Activated T-helper 1 cell treated with anti-CD3 and anti-CD28 coated beads, Interleukin-12 subunit alpha, Interleukin-12 subunit beta, Interleukin-2, Interleukin-4 antibody, amounts not matched to agents 30 ng/mL and 10 ng/mL and 1 ng/mL, durations not matched to agents 14 hours and 24 hours and 36 hours (primary cell): ENCODE measurements around the gene RAPGEF4. TPM values are rescaled to one million over a fixed set of nuclear protein-coding genes. Genes with fewer than 3 reads are reported as not detected.

Source experiments
- DNase-seq: peaks from one replicate; pipeline ENCODE4 v3.0.0; 2021; ENCODE audit warnings: low spot score
- H3K27ac Mint-ChIP-seq: one replicate; pipeline ENCODE4 v1.8.0; 2021; ENCODE audit warnings: mild to moderate bottlenecking, mixed read lengths
- H3K27me3 Mint-ChIP-seq: one replicate; pipeline ENCODE4 v1.8.0; 2022; ENCODE audit warnings: mild to moderate bottlenecking, moderate library complexity, mixed read lengths; ENCODE audit not compliant: insufficient read depth
- H3K36me3 Mint-ChIP-seq: one replicate; pipeline ENCODE4 v1.8.0; 2021; ENCODE audit warnings: low read depth, mixed read lengths
- H3K4me1 Mint-ChIP-seq: one replicate; pipeline ENCODE4 v1.8.0; 2021; ENCODE audit warnings: low read depth, mixed read lengths
- H3K4me3 Mint-ChIP-seq: one replicate; pipeline ENCODE4 v1.8.0; 2021; ENCODE audit warnings: mild to moderate bottlenecking, moderate library complexity, mixed read lengths
- H3K9me3 Mint-ChIP-seq: one replicate; pipeline ENCODE4 v1.8.0; 2021; ENCODE audit warnings: mixed read lengths
- intact Hi-C: fragments of 100-400 bp; cut with micrococcal nuclease; formaldehyde crosslinking; loops from one replicate; pipeline ENCODE4 v1.15.1; 2024
- total RNA-seq: library from RNA; stranded (reverse); gene quantifications from 2 replicates; pipeline ENCODE4 v1.2.3, GENCODE V29; 2022

RAPGEF4 gene
- total RNA-seq, 1 donor from 2014 or later, result 0.31 TPM

DNA sequence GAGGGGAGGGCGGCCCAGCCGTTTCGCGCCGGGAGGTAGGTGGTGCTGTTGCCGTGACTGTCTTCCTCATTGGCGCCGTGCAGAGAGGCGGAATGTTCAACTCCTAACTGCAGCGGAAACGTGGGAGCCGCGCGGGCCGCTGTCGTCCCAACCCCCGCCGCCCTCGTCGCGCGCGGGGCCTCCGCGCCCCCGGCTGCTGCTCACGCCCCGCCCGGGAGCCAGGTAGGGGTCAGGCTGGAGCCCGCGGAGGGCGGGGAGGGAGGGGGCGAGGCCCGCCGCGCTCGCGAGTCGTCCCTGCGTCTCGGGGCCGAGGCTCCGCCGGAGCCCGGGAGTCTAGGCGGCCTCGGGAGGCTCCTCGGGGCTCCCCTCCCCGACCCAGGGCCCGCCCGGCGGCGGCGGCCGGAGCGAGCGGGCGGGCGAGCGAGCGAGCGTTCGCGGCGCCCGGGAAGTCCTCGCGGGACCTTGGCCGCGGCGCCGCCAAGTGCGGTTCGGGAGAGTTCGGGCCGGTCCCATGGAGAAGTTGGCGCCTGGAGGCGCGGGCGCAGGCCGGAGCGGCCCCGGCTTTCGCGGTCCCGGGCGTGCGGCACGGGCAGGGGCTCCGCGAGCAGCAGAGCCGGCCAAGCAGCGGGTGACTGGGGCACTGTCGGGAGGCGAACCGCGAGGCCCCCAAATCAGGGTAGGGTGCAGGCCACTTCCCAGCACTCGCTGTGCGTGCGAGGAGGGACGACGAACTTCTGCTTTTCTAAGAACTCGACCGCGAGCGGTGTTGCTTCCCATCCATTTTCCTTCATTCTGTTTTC lies 340.3 kb downstream of the RAPGEF4 start, which contains the start of gene MAP3K20:
MAP3K20 (plus strand) TSS at position 66 of the 800 bp plus-strand sequence. CDS start 15,186 bp downstream, outside the sequence.
- Mint-ChIP-seq H3K4me1 (peaks cover 29% of the 10 kb centered on the region), H3K27me3 (peaks cover 19% of the 10 kb centered on the region), H3K4me3 (peak within 1 kb of the TSS; percentile 86), H3K27ac (peak within 1 kb of the TSS; percentile 77), H3K36me3 (peaks cover 4% of the 10 kb centered on the region), H3K9me3 (no peaks in the 10 kb centered on the region)
- DNase-seq, result peak; percentile 60
- intact Hi-C loops, result loop anchor here (1.0 to 10.0 kb wide), 10 partner anchors 25 to 1419 kb away; partner anchors contain the start of genes PDK1 and SCRN3

DNA sequence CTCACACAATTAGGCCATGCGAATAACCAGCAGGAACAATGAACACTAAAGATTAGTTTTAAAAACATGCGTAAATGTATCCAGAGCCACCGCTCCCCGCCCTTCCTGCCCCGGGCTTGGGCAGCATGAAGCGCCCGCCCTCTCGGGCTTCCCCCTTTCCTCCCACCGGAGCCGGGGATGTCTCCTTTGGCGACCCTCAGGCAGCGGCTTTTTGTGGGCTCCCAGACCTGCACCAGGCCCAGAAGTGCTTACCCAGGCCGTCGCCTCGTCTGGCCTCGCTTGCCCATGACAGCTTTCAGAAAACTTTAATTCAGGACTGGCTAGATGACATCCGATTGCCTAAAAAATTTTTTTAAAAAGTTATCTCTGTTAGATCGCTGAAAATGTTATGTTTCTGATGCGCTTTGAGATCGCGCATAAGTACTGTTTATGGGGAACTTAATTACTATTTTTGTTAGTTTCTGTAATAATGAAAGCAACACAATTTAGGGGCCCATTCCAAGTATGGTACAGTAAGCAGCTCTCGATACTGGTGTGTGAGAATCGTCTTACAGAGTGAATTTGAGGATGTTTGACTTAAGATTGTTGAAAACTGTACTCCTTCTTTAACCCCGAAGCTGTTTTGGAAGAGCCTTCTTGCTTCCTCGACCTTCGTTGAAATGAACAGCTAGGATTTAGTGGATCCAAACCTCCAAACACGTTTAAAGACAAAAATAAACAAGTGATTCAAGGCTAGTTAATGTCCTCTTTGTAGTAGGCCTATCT lies 341.1 kb downstream of the RAPGEF4 start:
- peaks cover 29% of the 10 kb centered on the region for H3K4me1 Mint-ChIP-seq
- peak; percentile 6 for DNase-seq
- peaks cover 6% of the 10 kb centered on the region for H3K36me3 Mint-ChIP-seq
- intact Hi-C loops, result loop anchor here (1.0 to 10.0 kb wide), 8 partner anchors 24 to 1418 kb away; partner anchors contain the start of genes PDK1 and SCRN3
- peak overlapping the region; percentile 70 for H3K27ac Mint-ChIP-seq
- H3K9me3 Mint-ChIP-seq, result no peaks in the 10 kb centered on the region
- peak overlapping the region; percentile 86 for H3K4me3 Mint-ChIP-seq
- H3K27me3 Mint-ChIP-seq, result peaks cover 17% of the 10 kb centered on the region

DNA sequence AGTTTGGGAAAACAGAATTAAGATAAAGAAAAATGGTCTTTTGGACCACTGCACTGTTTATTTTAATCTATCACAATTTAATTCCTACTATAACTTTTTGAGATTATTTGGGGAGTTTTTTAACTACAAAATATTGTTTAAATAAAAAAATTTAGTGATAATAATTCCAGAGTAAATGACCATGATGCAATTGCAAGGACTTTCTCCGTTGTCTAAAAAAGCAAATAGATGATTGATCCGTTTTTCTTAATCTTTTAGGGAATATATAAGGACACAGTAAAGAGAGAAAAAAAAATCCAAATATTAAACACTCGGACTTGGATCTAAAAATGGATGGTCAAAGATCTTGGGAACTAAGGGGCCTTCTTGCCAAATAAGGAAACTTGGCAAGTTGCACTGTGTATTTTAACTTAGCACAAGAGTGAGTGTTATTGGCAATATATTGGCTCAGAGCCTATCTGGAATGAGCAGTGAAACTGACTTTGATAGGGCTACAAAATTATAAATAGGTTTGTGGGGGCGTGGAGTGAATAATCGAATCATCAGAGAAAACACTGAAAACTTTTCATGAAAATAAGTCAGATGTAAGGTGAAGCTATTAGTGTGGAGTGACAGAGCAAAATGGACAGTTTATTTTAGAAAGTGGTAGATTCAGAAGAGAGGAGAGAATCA lies 342.0 kb downstream of the RAPGEF4 start:
- DNase-seq, result no peak
- peaks cover 14% of the 10 kb centered on the region for H3K27me3 Mint-ChIP-seq
- intact Hi-C loops, result loop anchor here (2.0 to 10.0 kb wide), 4 partner anchors 23 to 1417 kb away; partner anchors contain the start of genes PDK1 and SCRN3
- no peak overlapping the region for H3K27ac Mint-ChIP-seq
- no peaks in the 10 kb centered on the region for H3K9me3 Mint-ChIP-seq
- peak overlapping the region; percentile 86 for H3K4me3 Mint-ChIP-seq
- peaks cover 29% of the 10 kb centered on the region for H3K4me1 Mint-ChIP-seq
- peaks cover 9% of the 10 kb centered on the region for H3K36me3 Mint-ChIP-seq

DNA sequence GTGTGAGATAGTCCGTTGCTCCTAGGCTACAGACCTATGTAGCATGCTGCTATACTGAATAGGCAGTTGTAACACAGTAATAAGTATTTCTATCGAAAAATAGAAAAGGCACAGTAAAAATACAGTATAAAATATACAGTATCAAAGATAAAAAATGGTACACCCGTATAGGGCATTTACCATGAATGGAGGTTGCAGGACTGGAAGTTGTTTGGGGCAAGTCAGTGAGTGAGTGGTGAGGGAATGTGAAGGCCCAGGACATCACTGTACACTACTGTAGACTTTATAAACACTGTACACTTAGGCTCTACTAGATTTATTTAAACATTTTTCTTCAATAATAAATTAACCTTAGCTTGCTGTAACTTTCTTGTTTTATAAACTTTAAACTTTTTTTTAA lies 343.5 kb downstream of the RAPGEF4 start:
- Mint-ChIP-seq H3K4me3 (no peak overlapping the region), H3K27ac (no peak overlapping the region), H3K4me1 (peaks cover 27% of the 10 kb centered on the region), H3K36me3 (peaks cover 9% of the 10 kb centered on the region), H3K27me3 (peaks cover 13% of the 10 kb centered on the region), H3K9me3 (no peaks in the 10 kb centered on the region)
- intact Hi-C loops, result loop anchor here (5.0 to 10.0 kb wide), 3 partner anchors 524 to 1416 kb away; partner anchors contain the start of genes PDK1 and SCRN3
- DNase-seq, result no peak

DNA sequence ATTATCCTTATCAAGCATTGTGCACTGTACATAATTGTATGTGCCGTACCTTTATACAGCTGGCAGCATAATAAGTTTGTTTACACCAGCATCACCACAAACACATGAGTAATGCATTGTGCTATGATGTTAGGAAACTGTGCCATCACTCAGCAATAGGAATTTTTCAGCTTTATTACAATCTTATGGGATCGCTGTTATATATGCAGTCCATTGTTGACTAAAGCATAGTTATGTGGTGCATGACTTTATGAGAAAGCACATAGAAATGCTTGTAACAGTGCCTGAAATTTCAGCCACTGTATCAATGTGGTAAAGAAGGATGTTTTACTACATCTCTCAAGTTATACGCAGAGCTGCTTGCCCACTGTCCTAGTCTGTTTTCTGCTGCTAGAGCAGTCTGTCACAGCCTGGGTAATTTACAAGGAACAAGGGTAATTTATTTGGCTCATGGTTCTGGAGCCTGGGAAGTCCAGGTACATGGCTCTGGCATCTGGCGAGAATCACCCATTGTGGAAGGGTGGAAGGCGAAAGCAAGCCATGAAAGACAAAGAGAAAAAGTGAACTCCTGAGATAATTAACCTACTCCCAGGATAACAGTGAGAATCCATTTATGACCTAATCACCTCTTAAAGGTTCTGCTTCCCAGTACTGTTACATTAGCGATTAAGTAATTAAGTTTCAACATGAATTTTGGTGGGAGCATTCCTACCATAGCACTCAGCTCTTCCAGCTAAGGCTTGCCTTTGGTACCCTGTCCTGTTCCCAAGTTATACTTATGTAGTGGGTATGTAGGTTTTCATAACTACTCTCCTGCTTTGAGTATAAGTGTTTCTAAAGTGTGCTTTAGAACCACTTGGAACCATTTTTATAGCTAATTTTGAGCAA lies 344.6 kb downstream of the RAPGEF4 start:
- Mint-ChIP-seq H3K4me1 (peaks cover 19% of the 10 kb centered on the region), H3K27me3 (peaks cover 13% of the 10 kb centered on the region), H3K4me3 (no peak overlapping the region), H3K9me3 (no peaks in the 10 kb centered on the region), H3K36me3 (peaks cover 9% of the 10 kb centered on the region), H3K27ac (no peak overlapping the region)
- intact Hi-C loops, result loop anchor here (5.0 to 10.0 kb wide), 3 partner anchors 525 to 1415 kb away; partner anchors contain the start of genes PDK1 and SCRN3
- no peak for DNase-seq

DNA sequence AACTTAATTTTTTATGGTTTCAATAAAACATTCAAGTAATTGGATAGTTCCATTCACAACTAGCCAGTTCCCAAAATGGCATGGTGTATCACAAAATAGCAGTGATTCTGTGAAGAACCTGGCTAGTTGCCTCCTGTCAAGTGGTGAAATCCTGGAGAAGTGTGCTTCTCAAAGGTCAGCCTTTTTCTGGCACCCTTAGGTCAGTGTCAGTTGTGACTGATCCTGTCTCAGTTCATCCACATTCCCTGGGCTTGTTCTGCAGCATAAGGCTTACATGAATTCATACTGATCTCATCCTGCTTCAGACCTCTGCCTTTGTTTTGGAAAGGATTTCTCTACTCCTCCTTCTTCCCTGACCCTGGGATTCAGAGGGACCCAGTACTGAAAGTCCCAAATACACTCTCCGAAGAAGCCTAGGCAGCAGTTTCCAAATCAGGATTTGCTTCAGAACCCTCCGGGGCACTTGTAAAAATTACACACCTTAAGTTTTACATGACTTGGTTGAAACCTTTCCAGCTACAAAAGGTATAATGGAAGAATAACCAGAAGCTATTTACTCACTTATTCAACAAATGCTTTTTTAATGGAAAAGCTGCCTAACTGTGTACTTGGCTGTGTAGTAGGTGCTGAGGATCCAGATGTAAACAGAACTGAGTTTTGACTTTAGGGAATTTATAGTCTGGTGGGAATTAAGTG lies 351.0 kb downstream of the RAPGEF4 start:
- no peak for DNase-seq
- intact Hi-C loops, result no loop called here
- Mint-ChIP-seq H3K36me3 (peaks cover 2% of the 10 kb centered on the region), H3K4me1 (no peaks in the 10 kb centered on the region), H3K9me3 (no peaks in the 10 kb centered on the region), H3K27me3 (peaks cover 11% of the 10 kb centered on the region), H3K4me3 (no peak overlapping the region), H3K27ac (no peak overlapping the region)

DNA sequence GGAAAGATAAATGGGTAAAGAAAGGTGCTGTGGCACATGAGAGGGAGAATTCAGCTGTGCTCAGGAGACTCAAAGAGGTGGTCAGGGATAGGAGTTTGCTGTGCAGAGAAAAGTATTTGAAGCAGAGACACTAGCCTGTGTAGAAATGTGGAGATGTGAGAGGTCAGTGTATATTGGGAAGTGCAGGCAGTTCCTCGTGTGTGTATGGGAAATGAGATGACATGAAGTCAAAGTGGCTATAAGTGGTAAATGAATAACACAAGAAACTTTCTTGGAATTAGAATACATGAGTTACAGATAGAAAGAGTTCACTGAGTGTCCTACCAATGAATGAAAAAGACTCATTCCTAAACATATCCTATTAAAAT lies 351.6 kb downstream of the RAPGEF4 start:
- Mint-ChIP-seq H3K36me3 (peaks cover 4% of the 10 kb centered on the region), H3K27me3 (peaks cover 9% of the 10 kb centered on the region), H3K4me1 (no peaks in the 10 kb centered on the region), H3K27ac (no peak overlapping the region), H3K9me3 (no peaks in the 10 kb centered on the region), H3K4me3 (no peak overlapping the region)
- intact Hi-C loops, result no loop called here
- no peak for DNase-seq

DNA sequence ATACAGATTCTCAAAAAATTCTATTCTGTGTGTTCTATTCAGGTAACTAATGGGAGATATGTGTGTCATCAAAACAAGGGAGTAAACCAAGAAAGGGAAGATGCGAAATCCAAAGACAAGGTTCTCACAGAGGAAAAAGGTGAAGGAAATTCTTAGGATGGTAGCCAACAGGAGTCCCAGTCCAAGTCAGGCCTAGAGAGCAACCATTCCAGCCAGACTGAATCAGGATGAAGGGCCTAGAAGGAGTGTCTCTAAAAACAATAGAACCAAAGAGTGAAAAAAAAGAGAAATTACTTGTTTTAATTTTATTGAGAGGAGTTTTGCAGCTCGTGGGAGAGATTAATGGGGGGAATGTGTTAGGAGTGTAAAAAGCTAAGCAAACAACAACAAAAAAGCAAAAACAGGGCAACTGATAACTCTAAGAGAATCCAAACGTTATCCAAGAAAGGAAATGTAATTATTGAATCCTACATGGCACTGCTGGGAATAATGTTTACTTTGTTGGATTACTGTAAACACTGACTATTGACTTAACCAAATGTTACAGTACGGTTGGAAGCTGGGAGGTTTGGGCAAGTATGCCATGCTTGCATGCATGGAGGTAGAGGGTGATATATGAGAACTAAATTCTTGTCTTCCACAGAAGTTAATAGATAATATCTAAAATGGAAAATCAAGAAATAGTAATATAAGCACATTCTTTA lies 352.3 kb downstream of the RAPGEF4 start:
- peaks cover 3% of the 10 kb centered on the region for H3K36me3 Mint-ChIP-seq
- H3K9me3 Mint-ChIP-seq, result no peaks in the 10 kb centered on the region
- H3K27ac Mint-ChIP-seq, result no peak overlapping the region
- H3K4me1 Mint-ChIP-seq, result no peaks in the 10 kb centered on the region
- no peak overlapping the region for H3K4me3 Mint-ChIP-seq
- no peak for DNase-seq
- H3K27me3 Mint-ChIP-seq, result peaks cover 7% of the 10 kb centered on the region
- intact Hi-C loops, result no loop called here

DNA sequence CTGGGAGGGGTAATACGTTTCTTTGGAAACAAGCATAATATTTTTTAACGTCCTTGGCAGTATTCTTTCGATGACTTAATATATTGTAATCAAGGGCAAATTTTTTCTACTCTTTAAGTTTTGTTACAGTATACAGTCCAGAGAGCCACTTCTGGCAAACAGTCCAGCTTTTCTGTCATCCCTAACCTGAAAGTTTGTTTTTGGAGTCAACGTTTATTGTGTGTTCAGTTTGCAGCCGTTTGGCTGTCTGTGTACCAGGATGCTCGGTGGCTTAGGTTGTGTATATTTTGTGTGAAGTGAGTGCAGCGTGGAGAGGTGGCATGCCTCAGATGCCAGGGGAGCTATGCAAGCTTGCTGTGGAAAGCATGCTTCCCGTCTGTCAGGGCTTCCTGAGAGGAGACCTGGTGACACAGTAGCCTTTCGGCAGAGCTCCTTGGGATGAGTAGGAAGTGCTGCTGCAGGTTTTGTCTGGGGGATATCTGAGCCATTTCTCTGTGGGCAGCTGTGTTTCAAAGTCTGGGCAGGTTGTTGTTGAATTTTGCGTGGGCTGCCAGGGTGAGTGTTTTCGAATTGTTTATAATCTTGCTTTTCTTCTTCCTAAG lies 354.7 kb downstream of the RAPGEF4 start:
- H3K9me3 Mint-ChIP-seq, result no peaks in the 10 kb centered on the region
- no peaks in the 10 kb centered on the region for H3K27me3 Mint-ChIP-seq
- H3K36me3 Mint-ChIP-seq, result peaks cover 5% of the 10 kb centered on the region
- DNase-seq, result no peak
- no peak overlapping the region for H3K27ac Mint-ChIP-seq
- H3K4me1 Mint-ChIP-seq, result no peaks in the 10 kb centered on the region
- intact Hi-C loops, result loop anchor here (5.0 kb wide), 1 partner anchor 122 kb away; no protein-coding TSS in a partner anchor
- H3K4me3 Mint-ChIP-seq, result no peak overlapping the region

DNA sequence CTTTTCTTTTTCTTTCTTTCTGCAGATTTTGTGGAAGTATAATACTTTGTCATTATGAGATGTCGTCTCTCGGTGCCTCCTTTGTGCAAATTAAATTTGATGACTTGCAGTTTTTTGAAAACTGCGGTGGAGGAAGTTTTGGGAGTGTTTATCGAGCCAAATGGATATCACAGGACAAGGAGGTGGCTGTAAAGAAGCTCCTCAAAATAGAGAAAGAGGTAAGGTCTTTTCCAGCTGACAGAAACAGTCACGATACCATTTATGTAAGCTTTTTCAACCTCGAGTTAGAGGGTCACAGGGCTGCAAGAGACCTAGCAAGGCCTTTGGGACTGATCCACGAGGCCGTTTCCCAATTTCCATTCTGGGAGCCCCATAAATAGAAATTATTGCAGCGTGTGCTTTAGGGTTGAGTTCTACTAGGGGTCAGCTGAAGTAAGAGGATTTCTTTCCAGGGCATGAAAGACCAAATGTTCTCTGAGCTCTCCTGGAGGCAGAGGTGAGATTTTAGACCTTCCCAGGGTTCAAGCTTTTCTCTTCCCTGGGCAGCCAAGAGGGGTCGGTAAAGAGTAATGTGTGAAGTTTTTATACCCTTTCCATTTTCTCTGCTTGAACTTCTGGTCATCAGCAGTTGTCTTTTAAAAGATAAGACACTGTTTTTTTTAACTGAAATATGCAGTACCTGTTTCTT lies 355.5 kb downstream of the RAPGEF4 start:
- no peak for DNase-seq
- H3K4me3 Mint-ChIP-seq, result no peak overlapping the region
- no peaks in the 10 kb centered on the region for H3K27me3 Mint-ChIP-seq
- peaks cover 5% of the 10 kb centered on the region for H3K36me3 Mint-ChIP-seq
- intact Hi-C loops, result loop anchor here (5.0 kb wide), 1 partner anchor 121 kb away; no protein-coding TSS in a partner anchor
- no peak overlapping the region for H3K27ac Mint-ChIP-seq
- H3K4me1 Mint-ChIP-seq, result no peaks in the 10 kb centered on the region
- H3K9me3 Mint-ChIP-seq, result no peaks in the 10 kb centered on the region
